GM12878 (cell line): ENCODE measurements around the gene CEP89.

Experiments
- CHD4 ChIP-seq: fragments of 200-600 bp; sonication (generic); IDR thresholded peaks from 2 replicates; pipeline ENCODE4 v1.6.1; 2016; ENCODE audit warnings: mild to moderate bottlenecking
- CTCF ChIP-seq, 3 experiments: IDR thresholded peaks in 2 of 3; conservative IDR thresholded peaks in 1 of 3; 2 replicates each; pipeline ENCODE4 v1.5.1; 2011; ENCODE audit warnings: low read depth in 3 of 3, low read length in 3 of 3, mild to moderate bottlenecking in 3 of 3, control low read depth in 2 of 3, moderate library complexity in 2 of 3, inconsistent platforms in 1 of 3, mixed read lengths in 1 of 3; ENCODE audit not compliant: control insufficient read depth in 2 of 3, insufficient read depth in 1 of 3; ENCODE audit errors: extremely low read depth in 1 of 3
- ESRRA ChIP-seq: IDR thresholded peaks from 2 replicates; pipeline ENCODE4 v1.6.1; 2012; ENCODE audit warnings: mild to moderate bottlenecking, low read length, improper control_type of control experiment
- EZH2 ChIP-seq: IDR thresholded peaks from 2 replicates; pipeline ENCODE4 v1.6.1; 2012; ENCODE audit warnings: low read depth, mild to moderate bottlenecking, control low read depth, inconsistent platforms, low read length, borderline replicate concordance; ENCODE audit not compliant: control insufficient read depth
- HDAC2 ChIP-seq: fragments of 200-600 bp; sonication (generic); IDR thresholded peaks from 2 replicates; pipeline ENCODE4 v1.6.1; 2017
- HDAC6 ChIP-seq: fragments of 200-600 bp; sonication (generic); IDR thresholded peaks from one replicate; pipeline ENCODE4 v1.8.0; 2017; ENCODE audit warnings: antibody characterized with exemption; ENCODE audit not compliant: unreplicated experiment
- JUNB ChIP-seq: IDR thresholded peaks from 2 replicates; pipeline ENCODE4 v1.6.1; 2016; ENCODE audit warnings: antibody characterized with exemption, mild to moderate bottlenecking
- KDM1A ChIP-seq: fragments of 200-600 bp; sonication (generic); IDR thresholded peaks from 2 replicates; pipeline ENCODE4 v1.6.1; 2016; ENCODE audit warnings: borderline replicate concordance
- LARP7 ChIP-seq: fragments of 450-650 bp; IDR thresholded peaks from 2 replicates; pipeline ENCODE4 v1.6.1; 2017; ENCODE audit warnings: mild to moderate bottlenecking
- RAD21 ChIP-seq: IDR thresholded peaks from 2 replicates; pipeline ENCODE4 v1.6.1; 2011; ENCODE audit warnings: mild to moderate bottlenecking, low read depth, low read length, moderate library complexity; ENCODE audit not compliant: insufficient read depth
- RCOR1 ChIP-seq: conservative IDR thresholded peaks from 2 replicates; pipeline ENCODE4 v1.6.1; 2012; ENCODE audit warnings: low read depth, low read length, improper control_type of control experiment
- RFX5 ChIP-seq: IDR thresholded peaks from 2 replicates; pipeline ENCODE4 v1.6.1; 2011; ENCODE audit warnings: low read depth, low read length, improper control_type of control experiment
- TF ChIP-seq, protein P1 (sequence below): IDR thresholded peaks from 2 replicates; pipeline ENCODE4 v1.6.1; 2011; ENCODE audit warnings: low read depth, mild to moderate bottlenecking, low read length, moderate library complexity, borderline replicate concordance; ENCODE audit errors: extremely low read depth

DNA sequence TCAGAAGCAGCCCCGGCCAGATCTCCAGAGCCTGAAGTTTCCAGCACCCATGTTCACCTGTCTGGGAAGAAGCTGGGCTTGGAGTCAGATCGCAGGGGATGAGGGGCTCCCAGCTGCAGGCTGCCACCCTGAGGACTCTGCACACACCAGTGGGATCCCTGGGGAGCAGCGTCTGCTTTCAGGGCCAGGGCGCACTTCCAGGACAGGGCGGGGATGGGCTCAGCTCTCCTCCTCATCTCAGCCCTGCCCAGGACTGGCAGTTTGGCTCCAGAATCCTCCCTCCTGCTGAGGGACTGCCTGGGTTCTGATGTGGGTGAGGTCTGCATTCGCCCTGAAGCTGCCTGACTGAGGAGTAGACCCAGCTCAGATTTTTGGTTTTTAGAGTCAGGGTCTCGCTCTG, 105.7 kb downstream of the CEP89 start:
- TF ChIP-seq RFX5 (no peak), CTCF (IDR thresholded peaks at IDR 0.05 in 2 of 3, conservative IDR thresholded peaks at IDR 0.05 in 1 of 3; ENCODE audit: control insufficient read depth in 2 of 3, extremely low read depth in 1 of 3, insufficient read depth in 1 of 3, low read depth in 3 of 3, low read length in 3 of 3) (no peak), HDAC2 (no peak), RCOR1 (no peak), ESRRA (no peak), HDAC6 (no peak), CHD4 (no peak), EZH2 (no peak), RAD21 (no peak), LARP7 (no peak), KDM1A (no peak), JUNB (no peak)
- TF ChIP-seq, protein P1, sequence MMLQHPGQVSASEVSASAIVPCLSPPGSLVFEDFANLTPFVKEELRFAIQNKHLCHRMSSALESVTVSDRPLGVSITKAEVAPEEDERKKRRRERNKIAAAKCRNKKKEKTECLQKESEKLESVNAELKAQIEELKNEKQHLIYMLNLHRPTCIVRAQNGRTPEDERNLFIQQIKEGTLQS, result no peak
